Transverse colon (tissue), 4 donors: Measurements from ENCODE around the gene ARPC1B. TPM values are rescaled to one million over a fixed set of nuclear protein-coding genes. Genes with fewer than 3 reads are reported as not detected.

Source experiments
- DNase-seq: peaks from one replicate; pipeline ENCODE4 v3.0.0-alpha.2; 2019
- H3K27ac ChIP-seq, 4 donors: fragments of 200-600 bp; sonication (generic); 2 replicates each; pipeline ENCODE4 v1.5.1; 2016 to 2018; ENCODE audit warnings: inconsistent platforms in 4 of 4
- H3K27me3 ChIP-seq: fragments of 200-600 bp; sonication (generic); 2 replicates; pipeline ENCODE4 v1.5.1; 2017; ENCODE audit warnings: inconsistent platforms
- H3K36me3 ChIP-seq, 4 donors: fragments of 200-600 bp; sonication (generic); 2 replicates each; pipeline ENCODE4 v1.5.1; 2017 to 2019; ENCODE audit warnings: inconsistent platforms in 4 of 4
- H3K4me1 ChIP-seq, 4 donors: fragments of 200-600 bp; sonication (generic); 2 replicates each; pipeline ENCODE4 v1.5.1; 2017 to 2020; ENCODE audit warnings: inconsistent platforms in 4 of 4
- H3K4me3 ChIP-seq, 4 donors: fragments of 200-600 bp; sonication (generic); 1 replicate in 1 of 4; 2 replicates in 3 of 4; pipeline versions ENCODE4 v1.5.1 to v1.6.1; 2017 to 2019; ENCODE audit warnings: inconsistent platforms in 4 of 4
- H3K9me3 ChIP-seq, 2 donors: fragments of 200-600 bp; sonication (generic); 2 replicates each; pipeline ENCODE4 v1.5.1; 2017 to 2019; ENCODE audit warnings: inconsistent platforms in 2 of 2
- EP300 ChIP-seq: sonication (generic); formaldehyde crosslinking; IDR thresholded peaks from one replicate; pipeline ENCODE4 v1.6.1; 2017; ENCODE audit warnings: antibody characterized with exemption, low read depth
- POLR2A ChIP-seq: fragments of 450-650 bp; IDR thresholded peaks from one replicate; pipeline ENCODE4 v1.6.1; 2016; ENCODE audit warnings: antibody characterized with exemption, mild to moderate bottlenecking, moderate library complexity
- POLR2AphosphoS5 ChIP-seq, 3 donors: sonication (generic); formaldehyde crosslinking; IDR thresholded peaks; one replicate each; pipeline ENCODE4 v1.6.1; 2016; ENCODE audit warnings: antibody characterized with exemption in 3 of 3
- WGBS, 2 donors: methylation state at CpG; one replicate each; pipeline ENCODE4 v1.1.5; 2018; ENCODE audit warnings: low coverage in 1 of 2; 5-methylcytosine and 5-hydroxymethylcytosine counted together
- in situ Hi-C, 4 donors: fragments of 200-750 bp; cut with MboI; loops; one replicate each; pipeline versions ENCODE4 v1.15.0 to v1.15.1; 2017; ENCODE audit warnings: low sequenced_read_pairs in 3 of 4, low pct_ligation_motif_present in 1 of 4, low pct_unique_long_range_greater_than_20kb in 1 of 4
- intact Hi-C: fragments of 100-400 bp; cut with DNase I; formaldehyde crosslinking; loops from one replicate; pipeline ENCODE4 v1.15.1; 2023; ENCODE audit warnings: low total_unique reads
- total RNA-seq, 4 donors: library from RNA; depleted of rRNA; stranded (reverse); fragments of >200 nt; gene quantifications; one replicate each; pipeline ENCODE4 v1.1.0, GENCODE V29; 2016
- TF ChIP-seq, protein P1 (sequence below), 5 experiments: fragments of 200-600 bp in 3 of 5; fragments of 450-650 bp in 2 of 5; sonication (generic) in 3 of 5; IDR thresholded peaks; 1 replicate in 2 of 5; 2 replicates in 3 of 5; pipeline ENCODE4 v1.5.1; 2016 to 2017; ENCODE audit warnings: antibody characterized with exemption in 5 of 5, inconsistent platforms in 3 of 5, mild to moderate bottlenecking in 2 of 5, moderate library complexity in 1 of 5

ARPC1B gene
- total RNA-seq, 4 donors from 2014 or later: 138 to 346 (median 186) TPM

DNA sequence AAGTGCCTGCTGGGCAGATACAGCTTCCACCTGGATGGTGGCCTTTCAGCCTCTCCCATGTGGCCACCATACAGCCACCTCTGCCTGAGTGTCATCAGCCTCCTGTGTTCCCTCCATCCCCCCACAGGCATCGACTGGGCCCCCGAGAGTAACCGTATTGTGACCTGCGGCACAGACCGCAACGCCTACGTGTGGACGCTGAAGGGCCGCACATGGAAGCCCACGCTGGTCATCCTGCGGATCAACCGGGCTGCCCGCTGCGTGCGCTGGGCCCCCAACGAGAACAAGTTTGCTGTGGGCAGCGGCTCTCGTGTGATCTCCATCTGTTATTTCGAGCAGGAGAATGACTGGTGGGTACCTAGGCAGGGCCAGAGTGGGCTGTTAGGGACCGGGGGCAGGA is 13.4 kb downstream of the ARPC1B start:
- peaks cover 0 to 19% (median 9%) of the 10 kb centered on the region in 4 donors for H3K36me3 ChIP-seq
- intact Hi-C loops: no loop called here

DNA sequence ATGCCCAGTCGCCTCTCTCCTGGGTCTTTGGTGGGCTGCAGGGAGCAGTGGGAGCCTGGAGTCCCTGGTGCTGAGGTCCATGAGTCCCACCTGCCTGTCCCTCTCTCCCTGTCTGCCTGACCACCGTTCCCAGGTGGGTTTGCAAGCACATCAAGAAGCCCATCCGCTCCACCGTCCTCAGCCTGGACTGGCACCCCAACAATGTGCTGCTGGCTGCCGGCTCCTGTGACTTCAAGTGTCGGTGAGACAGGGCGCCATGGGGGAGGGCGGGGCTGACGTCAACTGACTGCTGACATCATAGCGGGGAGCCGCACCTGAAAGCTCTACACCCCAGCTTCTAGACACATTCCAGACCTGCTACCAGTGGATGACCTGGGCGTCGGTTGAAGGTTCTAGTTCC is 15.2 kb downstream of the ARPC1B start:
- Histone ChIP-seq H3K4me3 (no peak overlapping the region), H3K9me3 (no peaks in the 10 kb centered on the region), H3K27ac (no peak overlapping the region), H3K4me1 (peaks cover 17 to 19% (median 17%) of the 10 kb centered on the region in 4 donors), H3K27me3 (no peaks in the 10 kb centered on the region), H3K36me3 (peaks cover 0 to 19% (median 9%) of the 10 kb centered on the region in 4 donors)
- DNase-seq: no peak
- in situ Hi-C loops: no loop called here
- TF ChIP-seq POLR2A (no peak), POLR2AphosphoS5 (IDR thresholded peaks at IDR 0.05) (no peak), EP300 (no peak)
- TF ChIP-seq, protein P1, sequence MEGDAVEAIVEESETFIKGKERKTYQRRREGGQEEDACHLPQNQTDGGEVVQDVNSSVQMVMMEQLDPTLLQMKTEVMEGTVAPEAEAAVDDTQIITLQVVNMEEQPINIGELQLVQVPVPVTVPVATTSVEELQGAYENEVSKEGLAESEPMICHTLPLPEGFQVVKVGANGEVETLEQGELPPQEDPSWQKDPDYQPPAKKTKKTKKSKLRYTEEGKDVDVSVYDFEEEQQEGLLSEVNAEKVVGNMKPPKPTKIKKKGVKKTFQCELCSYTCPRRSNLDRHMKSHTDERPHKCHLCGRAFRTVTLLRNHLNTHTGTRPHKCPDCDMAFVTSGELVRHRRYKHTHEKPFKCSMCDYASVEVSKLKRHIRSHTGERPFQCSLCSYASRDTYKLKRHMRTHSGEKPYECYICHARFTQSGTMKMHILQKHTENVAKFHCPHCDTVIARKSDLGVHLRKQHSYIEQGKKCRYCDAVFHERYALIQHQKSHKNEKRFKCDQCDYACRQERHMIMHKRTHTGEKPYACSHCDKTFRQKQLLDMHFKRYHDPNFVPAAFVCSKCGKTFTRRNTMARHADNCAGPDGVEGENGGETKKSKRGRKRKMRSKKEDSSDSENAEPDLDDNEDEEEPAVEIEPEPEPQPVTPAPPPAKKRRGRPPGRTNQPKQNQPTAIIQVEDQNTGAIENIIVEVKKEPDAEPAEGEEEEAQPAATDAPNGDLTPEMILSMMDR (IDR thresholded peaks at IDR 0.05): no peak
- 90 to 100% methylated on average over 2 to 13 of the region's 13 CpGs for WGBS, 2 donors
- intact Hi-C loops: no loop called here

More for the DNA sequence above, 13.4 kb downstream of the ARPC1B start:
- in situ Hi-C loops: no loop called here
- H3K27me3 ChIP-seq: no peaks in the 10 kb centered on the region
- DNase-seq: no peak
- no peak for TF ChIP-seq POLR2AphosphoS5 (IDR thresholded peaks at IDR 0.05)
- TF ChIP-seq, protein P1 (IDR thresholded peaks at IDR 0.05): no peak
- TF ChIP-seq POLR2A: no peak
- no peak for TF ChIP-seq EP300
- 97% methylated on average over 14 of the region's 20 CpGs; no CpG with 5 or more reads in 1 of the 2 donors for WGBS, 2 donors
- H3K4me1 ChIP-seq: peaks cover 7 to 10% (median 10%) of the 10 kb centered on the region in 4 donors
- no peak overlapping the region for H3K27ac ChIP-seq
- H3K9me3 ChIP-seq: no peaks in the 10 kb centered on the region
- H3K4me3 ChIP-seq: no peak overlapping the region

DNA sequence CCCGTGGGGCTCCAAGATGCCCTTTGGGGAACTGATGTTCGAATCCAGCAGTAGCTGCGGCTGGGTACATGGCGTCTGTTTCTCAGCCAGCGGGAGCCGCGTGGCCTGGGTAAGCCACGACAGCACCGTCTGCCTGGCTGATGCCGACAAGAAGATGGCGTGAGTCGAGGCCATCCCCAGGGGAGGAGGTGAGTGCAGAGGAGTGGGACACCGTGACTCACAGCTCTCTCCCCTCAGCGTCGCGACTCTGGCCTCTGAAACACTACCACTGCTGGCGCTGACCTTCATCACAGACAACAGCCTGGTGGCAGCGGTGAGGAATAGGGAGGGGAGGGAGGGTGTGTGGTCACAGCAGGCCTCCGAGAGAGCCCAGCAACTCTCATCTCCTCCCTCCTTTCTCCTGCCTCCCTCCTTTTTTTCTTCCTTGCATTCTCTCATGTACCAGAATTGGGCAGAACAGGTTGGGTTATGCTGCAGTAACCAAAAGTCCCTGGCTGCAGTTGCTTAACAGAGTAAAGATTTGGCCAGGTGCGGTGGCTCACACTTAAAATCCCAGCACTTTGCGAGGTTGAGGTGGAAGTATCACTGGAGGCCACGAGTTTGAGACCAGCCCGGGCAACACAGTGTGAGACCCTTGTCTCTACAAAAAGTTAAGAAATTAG is 16.5 kb downstream of the ARPC1B start:
- intact Hi-C loops (no loop called here), in situ Hi-C loops (no loop called here)
- H3K4me3 ChIP-seq: no peak overlapping the region
- peaks cover 0 to 19% (median 9%) of the 10 kb centered on the region in 4 donors for H3K36me3 ChIP-seq
- peaks cover 17 to 19% (median 17%) of the 10 kb centered on the region in 4 donors for H3K4me1 ChIP-seq
- H3K9me3 ChIP-seq: no peaks in the 10 kb centered on the region
- TF ChIP-seq, protein P1 (IDR thresholded peaks at IDR 0.05): no peak
- TF ChIP-seq POLR2AphosphoS5 (IDR thresholded peaks at IDR 0.05) (no peak), EP300 (no peak), POLR2A (no peak)
- no peak overlapping the region for H3K27ac ChIP-seq
- DNase-seq: no peak
- WGBS, 2 donors: 93 to 100% methylated on average over 1 to 23 of the region's 23 CpGs
- no peaks in the 10 kb centered on the region for H3K27me3 ChIP-seq

DNA sequence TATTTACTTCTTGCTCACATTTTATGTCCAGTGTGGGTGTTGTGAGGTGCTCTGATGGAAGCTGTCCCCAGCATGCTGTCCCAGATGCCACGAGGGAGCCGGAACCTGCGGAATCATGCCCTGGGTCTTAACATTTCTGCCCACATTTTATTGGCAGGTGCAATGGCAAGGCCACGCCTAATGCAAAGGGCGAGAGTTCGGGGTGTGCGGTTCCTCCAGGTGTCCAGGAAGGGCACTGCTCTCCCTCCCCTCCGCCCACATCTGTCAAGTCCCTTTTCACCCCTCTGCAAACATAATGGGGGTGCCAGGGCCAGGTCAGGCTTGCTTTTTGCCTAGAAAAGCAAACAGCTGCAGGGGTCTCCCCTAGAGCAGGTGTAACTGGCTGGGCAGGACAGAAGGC is 17.5 kb downstream of the ARPC1B start:
- WGBS, 2 donors: 59% methylated on average over 8 of the region's 8 CpGs; no CpG with 5 or more reads in 1 of the 2 donors
- DNase-seq: peak; percentile 41
- H3K27ac ChIP-seq: peak overlapping the region; percentile 72 to 84 (median 82)
- intact Hi-C loops (no loop called here), in situ Hi-C loops (no loop called here)
- TF ChIP-seq EP300 (no peak), POLR2AphosphoS5 (IDR thresholded peaks at IDR 0.05) (no peak), POLR2A (no peak)
- TF ChIP-seq, protein P1 (IDR thresholded peaks at IDR 0.05): no peak
- H3K27me3 ChIP-seq: no peaks in the 10 kb centered on the region
- H3K4me1 ChIP-seq: peaks cover 17 to 19% (median 17%) of the 10 kb centered on the region in 4 donors
- H3K4me3 ChIP-seq: peak overlapping the region in 2 of 4 donors; percentile 51 to 59
- peaks cover 0 to 24% (median 9%) of the 10 kb centered on the region in 4 donors for H3K36me3 ChIP-seq
- H3K9me3 ChIP-seq: no peaks in the 10 kb centered on the region
